Measurements from ENCODE around the gene TCF12.

The TCF12 gene

DNA sequence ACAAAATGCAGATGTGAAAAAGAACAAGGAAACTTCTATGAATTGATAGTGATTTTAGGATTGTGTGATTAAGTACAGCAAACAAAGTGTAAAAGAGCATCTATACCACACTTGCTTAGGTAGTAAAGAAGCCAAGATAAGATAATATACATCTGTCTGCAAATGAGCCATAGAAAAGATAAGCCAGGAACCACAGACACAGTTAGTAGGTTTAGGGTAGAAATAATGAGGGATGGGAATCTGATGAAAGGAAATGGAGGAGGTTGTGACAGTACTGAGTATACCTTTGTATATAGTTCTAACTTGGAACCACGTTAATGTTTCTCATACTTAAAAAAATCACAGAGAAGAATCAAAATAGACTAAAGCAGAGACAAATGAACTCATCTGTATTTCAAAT lies 54.0 kb downstream of the TCF12 start:
- Histone ChIP-seq H3K9me3 (ENCODE audit: insufficient read depth, low read length) (no peaks in the 10 kb centered on the region), H3K9ac (ENCODE audit: insufficient read length, low read depth) (no peak overlapping the region), H3K4me1 (ENCODE audit: insufficient read depth, insufficient read length) (no peaks in the 10 kb centered on the region), H3K27me3 (ENCODE audit: insufficient read depth, insufficient read length) (no peaks in the 10 kb centered on the region), H3K36me3 (ENCODE audit: insufficient read depth, insufficient read length, low read length) (no peaks in the 10 kb centered on the region), H3K4me3 (ENCODE audit: insufficient read length, low read depth) (no peak overlapping the region)
- TF ChIP-seq ZNF274 (IDR thresholded peaks at IDR 0.05; ENCODE audit: low read depth, low read length) = no peak
- no peak for TF ChIP-seq YY1 (IDR thresholded peaks at IDR 0.05; ENCODE audit: insufficient read depth, insufficient read length)
- no peak for TF ChIP-seq SUZ12 (IDR thresholded peaks at IDR 0.05; ENCODE audit: extremely low read depth, insufficient read depth, insufficient read length)
- no peak for DNase-seq (ENCODE audit: low read depth, low spot score)

DNA sequence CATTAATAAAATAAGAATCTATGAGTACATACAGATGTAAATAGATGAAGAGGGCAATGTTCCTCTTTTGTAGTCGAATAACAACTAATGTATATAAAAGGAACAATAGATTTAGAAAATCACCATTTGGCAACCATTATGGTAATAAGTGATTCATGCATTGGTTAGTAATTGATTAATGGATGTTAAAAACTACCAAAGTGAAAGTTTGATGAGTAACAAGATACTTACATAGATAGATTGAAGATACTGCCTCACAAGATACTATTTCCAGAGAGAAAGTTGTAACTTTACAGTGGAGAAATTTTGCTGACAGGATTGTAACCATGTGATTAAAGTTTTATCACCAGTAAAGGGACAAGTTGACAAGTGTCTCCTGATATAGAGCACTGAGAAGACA lies 55.0 kb downstream of the TCF12 start:
- Histone ChIP-seq H3K36me3 (ENCODE audit: insufficient read depth, insufficient read length, low read length) (no peaks in the 10 kb centered on the region), H3K9ac (ENCODE audit: insufficient read length, low read depth) (no peak overlapping the region), H3K4me3 (ENCODE audit: insufficient read length, low read depth) (no peak overlapping the region), H3K9me3 (ENCODE audit: insufficient read depth, low read length) (no peaks in the 10 kb centered on the region), H3K4me1 (ENCODE audit: insufficient read depth, insufficient read length) (no peaks in the 10 kb centered on the region), H3K27me3 (ENCODE audit: insufficient read depth, insufficient read length) (no peaks in the 10 kb centered on the region)
- DNase-seq (ENCODE audit: low read depth, low spot score) = no peak
- no peak for TF ChIP-seq YY1 (IDR thresholded peaks at IDR 0.05; ENCODE audit: insufficient read depth, insufficient read length)

DNA sequence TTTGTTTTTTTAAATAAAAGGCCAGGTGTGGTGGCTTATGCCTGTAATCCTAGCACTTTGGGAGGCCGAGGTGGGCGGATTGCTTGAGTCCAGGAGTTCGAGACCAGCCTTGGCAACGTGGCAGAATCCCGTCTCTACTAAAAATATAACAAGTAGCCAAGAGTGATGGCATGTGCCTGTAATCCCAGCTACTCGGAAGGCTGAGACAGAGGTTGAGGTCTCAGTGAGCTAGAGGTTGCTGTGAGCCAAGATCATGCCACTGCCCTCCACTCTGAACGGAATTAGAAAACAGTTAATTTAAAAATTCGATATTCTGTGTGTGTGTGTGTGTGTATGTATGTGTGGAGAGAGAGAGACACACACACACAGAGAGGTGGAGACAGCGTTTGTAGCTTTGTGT lies 58.8 kb downstream of the TCF12 start:
- Histone ChIP-seq H3K9ac (ENCODE audit: insufficient read length, low read depth) (no peak overlapping the region), H3K4me1 (ENCODE audit: insufficient read depth, insufficient read length) (no peaks in the 10 kb centered on the region)

DNA sequence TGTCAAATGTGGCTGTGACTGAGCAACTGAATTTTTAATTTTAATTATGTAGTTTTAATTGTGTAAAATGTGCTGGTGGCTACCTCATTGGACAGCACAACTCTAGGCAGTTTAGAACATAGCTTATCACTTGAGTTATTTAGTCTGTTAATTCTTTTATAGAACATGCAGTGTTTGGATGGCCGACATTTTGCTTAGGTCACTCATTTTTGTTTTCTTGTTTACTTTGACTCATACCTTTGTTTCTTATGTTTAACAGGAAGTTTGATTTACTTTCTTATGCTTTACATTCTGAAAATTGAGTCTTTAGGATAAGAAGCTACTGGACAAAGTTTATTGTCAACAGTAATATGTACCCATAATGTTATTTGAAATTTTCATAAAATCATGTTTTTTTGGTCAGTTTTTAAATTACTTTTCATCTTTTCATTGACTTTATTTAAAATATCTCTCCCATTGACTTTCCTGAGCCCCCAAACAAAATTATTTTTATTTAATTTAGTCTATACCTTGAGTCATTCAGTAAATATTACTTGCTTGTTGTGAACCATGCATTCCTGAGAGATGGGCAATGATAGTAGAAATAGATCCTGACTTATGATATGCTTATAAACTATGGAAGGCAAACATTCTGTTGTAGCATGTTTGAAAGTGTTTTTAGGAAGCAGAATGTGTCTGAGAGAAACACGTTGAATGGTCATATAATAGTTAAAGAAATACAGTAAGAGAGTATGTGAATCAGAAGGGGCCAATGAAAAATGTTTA lies 60.6 kb downstream of the TCF12 start:
- no peak overlapping the region for H3K9ac ChIP-seq (ENCODE audit: insufficient read length, low read depth)
- H3K27me3 ChIP-seq (ENCODE audit: insufficient read depth, insufficient read length) = no peaks in the 10 kb centered on the region
- no peaks in the 10 kb centered on the region for H3K4me1 ChIP-seq (ENCODE audit: insufficient read depth, insufficient read length)
- no peak for DNase-seq (ENCODE audit: low read depth, low spot score)
- no peaks in the 10 kb centered on the region for H3K36me3 ChIP-seq (ENCODE audit: insufficient read depth, insufficient read length, low read length)
- no peak for TF ChIP-seq ZNF274 (IDR thresholded peaks at IDR 0.05; ENCODE audit: low read depth, low read length)
- no peak overlapping the region for H3K4me3 ChIP-seq (ENCODE audit: insufficient read length, low read depth)
- no peaks in the 10 kb centered on the region for H3K9me3 ChIP-seq (ENCODE audit: insufficient read depth, low read length)

More for the DNA sequence above, 58.8 kb downstream of the TCF12 start:
- no peaks in the 10 kb centered on the region for H3K27me3 ChIP-seq (ENCODE audit: insufficient read depth, insufficient read length)
- no peak for DNase-seq (ENCODE audit: low read depth, low spot score)
- no peak overlapping the region for H3K4me3 ChIP-seq (ENCODE audit: insufficient read length, low read depth)
- no peaks in the 10 kb centered on the region for H3K36me3 ChIP-seq (ENCODE audit: insufficient read depth, insufficient read length, low read length)
- H3K9me3 ChIP-seq (ENCODE audit: insufficient read depth, low read length) = no peaks in the 10 kb centered on the region
- TF ChIP-seq SUZ12 (IDR thresholded peaks at IDR 0.05; ENCODE audit: extremely low read depth, insufficient read depth, insufficient read length) (no peak), ZNF274 (IDR thresholded peaks at IDR 0.05; ENCODE audit: low read depth, low read length) (no peak), YY1 (IDR thresholded peaks at IDR 0.05; ENCODE audit: insufficient read depth, insufficient read length) (no peak)

DNA sequence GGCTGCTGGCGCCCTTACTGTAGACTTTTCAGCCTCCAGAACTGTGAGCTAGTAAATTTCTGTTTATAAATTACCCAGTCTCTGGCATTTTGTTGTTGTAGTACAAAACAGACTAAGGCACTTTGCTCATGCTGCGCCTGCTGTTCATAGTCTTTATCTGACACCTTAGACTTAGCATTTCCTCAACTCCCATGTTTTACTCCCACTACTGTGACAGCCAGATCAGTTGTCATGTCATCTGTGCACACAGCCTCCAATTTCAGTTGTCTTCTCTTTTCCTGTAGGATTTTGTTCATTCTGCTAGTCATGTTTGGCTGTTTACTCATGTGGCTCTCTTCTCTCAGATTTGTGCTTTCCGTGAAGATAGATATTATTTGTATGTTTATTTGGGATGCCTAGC lies 62.0 kb downstream of the TCF12 start:
- Histone ChIP-seq H3K27me3 (ENCODE audit: insufficient read depth, insufficient read length) (no peaks in the 10 kb centered on the region), H3K9me3 (ENCODE audit: insufficient read depth, low read length) (no peaks in the 10 kb centered on the region), H3K9ac (ENCODE audit: insufficient read length, low read depth) (no peak overlapping the region), H3K4me3 (ENCODE audit: insufficient read length, low read depth) (no peak overlapping the region), H3K4me1 (ENCODE audit: insufficient read depth, insufficient read length) (no peaks in the 10 kb centered on the region), H3K36me3 (ENCODE audit: insufficient read depth, insufficient read length, low read length) (no peaks in the 10 kb centered on the region)
- no peak for DNase-seq (ENCODE audit: low read depth, low spot score)
- no peak for TF ChIP-seq ZNF274 (IDR thresholded peaks at IDR 0.05; ENCODE audit: low read depth, low read length)
- no peak for TF ChIP-seq SUZ12 (IDR thresholded peaks at IDR 0.05; ENCODE audit: extremely low read depth, insufficient read depth, insufficient read length)
- TF ChIP-seq YY1 (IDR thresholded peaks at IDR 0.05; ENCODE audit: insufficient read depth, insufficient read length) = no peak

DNA sequence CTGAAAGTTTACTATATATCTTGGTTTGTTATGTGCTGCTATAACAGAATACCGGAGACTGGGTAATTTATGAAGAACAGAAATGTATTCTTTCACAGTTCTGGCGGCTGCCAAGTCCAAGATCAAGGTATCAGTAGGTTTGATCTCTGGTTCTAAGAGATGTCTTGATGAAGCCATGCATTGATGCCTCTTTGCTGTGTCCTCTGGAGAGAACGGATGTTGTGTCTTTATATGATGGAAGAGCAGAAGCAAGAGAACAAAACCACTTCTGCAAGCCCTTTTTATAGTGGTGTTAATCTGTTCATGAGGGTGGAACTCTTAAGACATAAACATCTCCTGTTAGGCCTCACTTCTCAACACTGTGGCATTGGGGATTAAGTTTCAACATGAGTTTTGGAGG lies 62.7 kb downstream of the TCF12 start:
- no peaks in the 10 kb centered on the region for H3K4me1 ChIP-seq (ENCODE audit: insufficient read depth, insufficient read length)
- TF ChIP-seq SUZ12 (IDR thresholded peaks at IDR 0.05; ENCODE audit: extremely low read depth, insufficient read depth, insufficient read length) (no peak), ZNF274 (IDR thresholded peaks at IDR 0.05; ENCODE audit: low read depth, low read length) (no peak), YY1 (IDR thresholded peaks at IDR 0.05; ENCODE audit: insufficient read depth, insufficient read length) (no peak)

DNA sequence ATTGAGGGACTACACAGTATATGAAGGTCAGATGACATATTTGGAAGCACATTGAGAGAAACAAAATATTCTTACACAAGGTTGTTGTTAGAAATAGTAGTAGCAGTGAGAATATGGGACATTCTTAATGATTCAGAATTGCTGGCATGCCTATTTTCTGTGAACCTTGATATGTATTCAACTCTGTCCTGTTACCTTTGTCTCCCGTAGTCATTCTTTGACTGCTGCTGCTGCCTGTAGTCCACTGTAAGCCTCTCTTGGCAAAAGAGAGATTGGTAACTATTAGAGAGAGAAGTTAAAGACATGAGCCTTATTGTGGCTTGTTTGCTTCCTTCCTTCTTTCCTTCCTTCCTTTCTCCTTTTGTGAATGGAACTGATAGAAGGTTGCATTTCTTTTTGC lies 64.5 kb downstream of the TCF12 start:
- H3K9ac ChIP-seq (ENCODE audit: insufficient read length, low read depth) = no peak overlapping the region
- no peaks in the 10 kb centered on the region for H3K9me3 ChIP-seq (ENCODE audit: insufficient read depth, low read length)
- H3K4me3 ChIP-seq (ENCODE audit: insufficient read length, low read depth) = no peak overlapping the region
- no peaks in the 10 kb centered on the region for H3K4me1 ChIP-seq (ENCODE audit: insufficient read depth, insufficient read length)
- H3K36me3 ChIP-seq (ENCODE audit: insufficient read depth, insufficient read length, low read length) = no peaks in the 10 kb centered on the region
- TF ChIP-seq ZNF274 (IDR thresholded peaks at IDR 0.05; ENCODE audit: low read depth, low read length) = no peak
- no peak for TF ChIP-seq SUZ12 (IDR thresholded peaks at IDR 0.05; ENCODE audit: extremely low read depth, insufficient read depth, insufficient read length)
- TF ChIP-seq YY1 (IDR thresholded peaks at IDR 0.05; ENCODE audit: insufficient read depth, insufficient read length) = no peak
- no peak for DNase-seq (ENCODE audit: low read depth, low spot score)
- H3K27me3 ChIP-seq (ENCODE audit: insufficient read depth, insufficient read length) = no peaks in the 10 kb centered on the region

More for the DNA sequence above, 62.7 kb downstream of the TCF12 start:
- Histone ChIP-seq H3K27me3 (ENCODE audit: insufficient read depth, insufficient read length) (no peaks in the 10 kb centered on the region), H3K9ac (ENCODE audit: insufficient read length, low read depth) (no peak overlapping the region), H3K4me3 (ENCODE audit: insufficient read length, low read depth) (no peak overlapping the region), H3K9me3 (ENCODE audit: insufficient read depth, low read length) (no peaks in the 10 kb centered on the region), H3K36me3 (ENCODE audit: insufficient read depth, insufficient read length, low read length) (no peaks in the 10 kb centered on the region)
- no peak for DNase-seq (ENCODE audit: low read depth, low spot score)
